ENCODE measurements around the gene SNX32. TPM values are rescaled to one million over a fixed set of nuclear protein-coding genes. Genes with fewer than 3 reads are reported as not detected.

SNX32 gene
- total RNA-seq, 4 donors from 2014 or later: 0.21 to 0.99 (median 0.67) TPM

GRCh38 chr11:65787649-65788622 is 45.8 kb upstream of the SNX32 start:
- DNase-seq (ENCODE audit: low spot score in 2 of 2): peak in 1 of 2 donors; percentile 88
- 4 to 9% methylated on average over 28 to 49 of the region's 64 CpGs for WGBS, 2 donors
- intact Hi-C loops (cut with DNase I; ENCODE audit: low total_unique reads): no loop called here
- TF ChIP-seq CTCF (IDR thresholded peaks at IDR 0.05): no peak
- no peak for TF ChIP-seq POLR2A (IDR thresholded peaks at IDR 0.05)
- H3K4me3 ChIP-seq (ENCODE audit: low read depth, poor library complexity, severe bottlenecking): no peak overlapping the region

- H3K4me3 ChIP-seq (ENCODE audit: low read depth, poor library complexity, severe bottlenecking): no peak overlapping the region
- DNase-seq (ENCODE audit: low spot score in 2 of 2): no peak
- TF ChIP-seq POLR2A (IDR thresholded peaks at IDR 0.05) (no peak), CTCF (IDR thresholded peaks at IDR 0.05) (no peak)
- 59 to 60% methylated on average over 6 of the region's 6 CpGs for WGBS, 2 donors
- intact Hi-C loops (cut with DNase I; ENCODE audit: low total_unique reads): no loop called here
These were observed 44.9 kb upstream of the SNX32 start for GRCh38 chr11:65788821-65789220.

- H3K4me3 ChIP-seq (ENCODE audit: low read depth, poor library complexity, severe bottlenecking): no peak overlapping the region
- 69 to 78% methylated on average over 14 of the region's 14 CpGs for WGBS, 2 donors
- intact Hi-C loops (cut with DNase I; ENCODE audit: low total_unique reads): no loop called here
- DNase-seq (ENCODE audit: low spot score in 2 of 2): no peak
- TF ChIP-seq CTCF (IDR thresholded peaks at IDR 0.05) (no peak), POLR2A (IDR thresholded peaks at IDR 0.05) (no peak)
These were observed 44.3 kb upstream of the SNX32 start for GRCh38 chr11:65789230-65790103.

- TF ChIP-seq CTCF (IDR thresholded peaks at IDR 0.05) (no peak), POLR2A (IDR thresholded peaks at IDR 0.05) (no peak)
- no peak overlapping the region for H3K4me3 ChIP-seq (ENCODE audit: low read depth, poor library complexity, severe bottlenecking)
- intact Hi-C loops (cut with DNase I; ENCODE audit: low total_unique reads): no loop called here
- DNase-seq (ENCODE audit: low spot score in 2 of 2): no peak
- WGBS, 2 donors: 72 to 77% methylated on average over 12 to 13 of the region's 13 CpGs
These were observed 43.5 kb upstream of the SNX32 start for GRCh38 chr11:65790104-65790901.

- no peak for DNase-seq (ENCODE audit: low spot score in 2 of 2)
- H3K4me3 ChIP-seq (ENCODE audit: low read depth, poor library complexity, severe bottlenecking): no peak overlapping the region
- TF ChIP-seq POLR2A (IDR thresholded peaks at IDR 0.05) (no peak), CTCF (IDR thresholded peaks at IDR 0.05) (no peak)
- whole genome bisulfite sequencing, 2 donors: 65 to 66% methylated on average over 14 to 18 of the region's 18 CpGs
- intact Hi-C loops (cut with DNase I; ENCODE audit: low total_unique reads): no loop called here
These were observed 42.7 kb upstream of the SNX32 start for GRCh38 chr11:65790902-65791650.

Measured in lower leg skin (tissue), 4 donors.